ENCODE results near the gene EDN1. TPM values are rescaled to one million over a fixed set of nuclear protein-coding genes. Genes with fewer than 3 reads are reported as not detected.

Gene EDN1
- total RNA-seq: 85.9 and 111 TPM in 2 replicates

GRCh38 chr6:12289933-12290820 lies at the start of gene EDN1:
TSS of gene EDN1 (plus strand) at chr6:12290361. CDS start at chr6:12290630, 269 bp downstream.

Measured in cardiac atrium fibroblast (primary cell).